SK-N-SH (cell line): ENCODE data around the gene B3GALT4. TPM values are rescaled to one million over a fixed set of nuclear protein-coding genes. Genes with fewer than 3 reads are reported as not detected.

Experiments
- CTCF ChIA-PET: fragments of 300-600, 350-600 bp; formaldehyde crosslinking; extraction: SDS; loops from one replicate; lab custom pipeline; 2021; lab: Yijun Ruan, JAX
- POLR2A ChIA-PET: fragments of 350-600 bp; sonication (Branson Sonifier 250); formaldehyde crosslinking; extraction: SDS; loops from one replicate; lab custom pipeline; 2020; ENCODE audit warnings: antibody characterized with exemption, inconsistent platforms; lab: Yijun Ruan, JAX
- DNase-seq: peaks from one replicate; pipeline ENCODE4 v3.0.0; 2012
- H2AFZ ChIP-seq: fragments of 200-600 bp; sonication (generic); 2 replicates; pipeline ENCODE4 v1.8.1; 2016; ENCODE audit warnings: antibody characterized with exemption, mild to moderate bottlenecking, low read depth
- H3F3A ChIP-seq: fragments of 200-600 bp; sonication (generic); replicated peaks from 2 replicates; pipeline ENCODE3; 2016; ENCODE audit warnings: antibody characterized with exemption, mild to moderate bottlenecking; ENCODE audit not compliant: insufficient read depth
- H3K27ac ChIP-seq, 2 experiments: fragments of 200-500 bp in 1 of 2; fragments of 200-600 bp in 1 of 2; sonication (Bioruptor generic) in 1 of 2; sonication (generic), shearing (Covaris generic) in 1 of 2; 2 replicates each; pipeline versions ENCODE4 v1.5.1 to v1.6.1; 2014 to 2016; ENCODE audit warnings: low read depth in 2 of 2, inconsistent platforms in 1 of 2, low read length in 1 of 2, mild to moderate bottlenecking in 1 of 2, mixed read lengths in 1 of 2
- H3K27me3 ChIP-seq: fragments of 200-600 bp; sonication (generic), shearing (Covaris generic); 2 replicates; pipeline ENCODE4 v1.6.1; 2016; ENCODE audit warnings: mixed run types; ENCODE audit not compliant: insufficient read depth
- H3K36me3 ChIP-seq, 2 experiments: fragments of 200-500 bp in 1 of 2; fragments of 200-600 bp in 1 of 2; sonication (Bioruptor generic) in 1 of 2; sonication (generic) in 1 of 2; replicated peaks in 1 of 2; 2 replicates each; pipeline versions ENCODE3 to v1.5.1; 2014 to 2016; ENCODE audit warnings: low read length in 1 of 2, mild to moderate bottlenecking in 1 of 2; ENCODE audit not compliant: insufficient read depth in 2 of 2, control insufficient read depth in 1 of 2
- H3K4me1 ChIP-seq, 2 experiments: fragments of 200-500 bp in 1 of 2; fragments of 200-600 bp in 1 of 2; sonication (Bioruptor generic) in 1 of 2; sonication (generic), shearing (Covaris generic) in 1 of 2; 2 replicates each; pipeline versions ENCODE4 v1.5.1 to v1.6.1; 2014 to 2016; ENCODE audit warnings: low read depth in 1 of 2, low read length in 1 of 2, mixed run types in 1 of 2; ENCODE audit not compliant: insufficient read depth in 2 of 2, control insufficient read depth in 1 of 2
- H3K4me2 ChIP-seq: fragments of 200-600 bp; sonication (generic), shearing (Covaris generic); 2 replicates; pipeline ENCODE4 v1.6.1; 2017; ENCODE audit warnings: mixed run types
- H3K4me3 ChIP-seq, 2 experiments: fragments of 200-500 bp in 1 of 2; fragments of 200-600 bp in 1 of 2; sonication (Bioruptor generic) in 1 of 2; sonication (generic), shearing (Covaris generic) in 1 of 2; 2 replicates each; pipeline versions ENCODE4 v1.5.1 to v1.8.1; 2014 to 2016; ENCODE audit warnings: low read depth in 2 of 2, inconsistent platforms in 1 of 2, low read length in 1 of 2, mild to moderate bottlenecking in 1 of 2, mixed read lengths in 1 of 2, moderate library complexity in 1 of 2
- H3K79me2 ChIP-seq: fragments of 200-600 bp; sonication (generic); 2 replicates; pipeline ENCODE4 v1.8.1; 2017; ENCODE audit warnings: mild to moderate bottlenecking; ENCODE audit not compliant: insufficient read depth
- H3K9ac ChIP-seq: fragments of 200-600 bp; sonication (generic); 2 replicates; pipeline ENCODE4 v1.6.1; 2017; ENCODE audit warnings: mixed run types
- H3K9me2 ChIP-seq: fragments of 200-600 bp; sonication (generic); 2 replicates; pipeline ENCODE4 v1.6.1; 2017; ENCODE audit warnings: mixed run types
- H3K9me3 ChIP-seq: fragments of 200-600 bp; sonication (generic); 2 replicates; pipeline ENCODE4 v1.6.1; 2017; ENCODE audit warnings: mixed run types, mild to moderate bottlenecking, moderate library complexity
- H4K20me1 ChIP-seq: fragments of 200-600 bp; sonication (generic); 2 replicates; pipeline ENCODE4 v1.6.1; 2017; ENCODE audit warnings: mild to moderate bottlenecking, mixed run types; ENCODE audit not compliant: insufficient read depth
- CHD2 ChIP-seq: fragments of 150-350 bp; IDR thresholded peaks from 2 replicates; pipeline ENCODE4 v1.6.1; 2018; ENCODE audit warnings: low read length; ENCODE audit not compliant: partially characterized antibody
- EP300 ChIP-seq, 2 experiments: IDR thresholded peaks; 2 replicates each; pipeline versions ENCODE4 v1.4.0 to v1.6.1; 2012; ENCODE audit warnings: borderline replicate concordance in 1 of 2, low read depth in 1 of 2, low read length in 1 of 2
- GABPA ChIP-seq: IDR thresholded peaks from 2 replicates; pipeline ENCODE4 v1.4.0; 2012; ENCODE audit warnings: low read depth, mild to moderate bottlenecking
- MEF2A ChIP-seq: IDR thresholded peaks from 2 replicates; pipeline ENCODE4 v1.4.0; 2012; ENCODE audit warnings: low read depth, borderline replicate concordance
- MXI1 ChIP-seq: IDR thresholded peaks from 2 replicates; pipeline ENCODE4 v1.6.1; 2012; ENCODE audit warnings: mild to moderate bottlenecking, low read depth, low read length, improper control_type of control experiment
- POLR2AphosphoS5 ChIP-seq: IDR thresholded peaks from 2 replicates; pipeline ENCODE4 v1.6.1; 2012; ENCODE audit warnings: low read depth, low read length
- RAD21 ChIP-seq: IDR thresholded peaks from 2 replicates; pipeline ENCODE4 v1.6.1; 2012; ENCODE audit warnings: mild to moderate bottlenecking, low read length
- SIN3A ChIP-seq: IDR thresholded peaks from 2 replicates; pipeline ENCODE4 v1.6.1; 2012; ENCODE audit warnings: low read depth, mild to moderate bottlenecking, low read length, moderate library complexity, borderline replicate concordance
- SMC3 ChIP-seq: IDR thresholded peaks from 2 replicates; pipeline ENCODE4 v1.6.1; 2012; ENCODE audit warnings: low read depth, low read length, improper control_type of control experiment
- TAF1 ChIP-seq: IDR thresholded peaks from 2 replicates; pipeline ENCODE4 v1.6.1; 2012; ENCODE audit warnings: low read depth, mild to moderate bottlenecking, low read length, moderate library complexity, borderline replicate concordance
- WGBS: methylation state at CpG from one replicate; pipeline ENCODE4 v1.1.6; 2017; ENCODE audit warnings: low lambda C conversion rate; 5-methylcytosine and 5-hydroxymethylcytosine counted together
- polyA plus RNA-seq, 3 experiments: library from polyadenylated mRNA; depleted of rRNA; stranded (reverse); fragments of >200 nt; gene quantifications; 2 replicates each; pipeline ENCODE4 v1.2.3, GENCODE V29; 2012

B3GALT4 gene
- polyA plus RNA-seq, 1 of the 3 experiments (the other 2 are of a cell fraction), result 0.56 TPM

- peak overlapping the region; percentile 67 to 86 for H3K27ac ChIP-seq
- H3K9ac ChIP-seq, result peak overlapping the region; percentile 20; the same call in 1 of the 2 replicates
- H3K4me3 ChIP-seq, result peak overlapping the region; percentile 49 to 76
- peaks cover 47% of the 10 kb centered on the region for H4K20me1 ChIP-seq
- H3K4me1 ChIP-seq, result peaks cover 31 to 36% of the 10 kb centered on the region in 2 experiments; a peak in 3 of 4 replicates
- H2AFZ ChIP-seq, result no peak overlapping the region
- H3K36me3 ChIP-seq, result peaks cover 46 to 62% of the 10 kb centered on the region in 2 experiments
- TF ChIP-seq MXI1 (peak; percentile 3; the same call in 1 of the 2 replicates), TAF1 (no peak)
- peaks cover 43% of the 10 kb centered on the region for H3K79me2 ChIP-seq
- H3K27me3 ChIP-seq, result no peaks in the 10 kb centered on the region
- ChIA-PET POLR2A (interaction anchor here (1.1 to 2.9 kb wide), 6 partner anchors 13 to 149 kb away, joined by 3 to 58 read pairs (median 12); partner anchors contain the start of genes PFDN6, RGL2 and WDR46), CTCF (interaction anchor here (1.3 to 4.9 kb wide), 7 partner anchors 10 to 28 kb away, joined by 4 to 49 read pairs (median 12); partner anchors contain the start of genes PFDN6, RGL2 and WDR46)
- no peaks in the 10 kb centered on the region for H3K9me2 ChIP-seq
- H3F3A ChIP-seq, result peaks cover 82% of the 10 kb centered on the region
- peak overlapping the region; percentile 94; the same call in 1 of the 2 replicates for H3K4me2 ChIP-seq
- H3K9me3 ChIP-seq, result no peaks in the 10 kb centered on the region
- DNase-seq, result no peak
Measured at GRCh38 chr6:33276581-33276863, 401 bp upstream of the B3GALT4 start.

- no peaks in the 10 kb centered on the region for H3K9me2 ChIP-seq
- peaks cover 75% of the 10 kb centered on the region for H3F3A ChIP-seq
- peak; percentile 69 for DNase-seq
- H3K9ac ChIP-seq, result no peak overlapping the region
- peaks cover 41% of the 10 kb centered on the region for H4K20me1 ChIP-seq
- 84% methylated on average over 26 of the region's 39 CpGs for WGBS
- peak overlapping the region; percentile 94; the same call in 1 of the 2 replicates for H3K4me2 ChIP-seq
- peak overlapping the region in 1 of 2 experiments; percentile 49; a peak in 2 of 4 replicates for H3K4me3 ChIP-seq
- TF ChIP-seq POLR2AphosphoS5 (no peak), GABPA (no peak), MEF2A (no peak), RAD21 (peak; percentile 32), SIN3A (0 out of 2 replicates have a peak, but pooled peaks have one; percentile 17), SMC3 (0 out of 2 replicates have a peak, but pooled peaks have one; percentile 6), CHD2 (no peak), EP300 (IDR thresholded peaks at IDR 0.05; ENCODE audit: borderline replicate concordance in 1 of 2, low read depth in 1 of 2, low read length in 1 of 2) (no peak)
- peak overlapping the region; percentile 67 to 86 for H3K27ac ChIP-seq
- ChIA-PET POLR2A (interaction anchor here (0.6 to 2.9 kb wide), 12 partner anchors 12 to 308 kb away, joined by 3 to 58 read pairs (median 6); partner anchors contain the start of genes CUTA, PFDN6, RGL2 and RING1), CTCF (interaction anchor here (0.8 to 4.9 kb wide), 18 partner anchors 9 to 148 kb away, joined by 3 to 49 read pairs (median 4); partner anchors contain the start of genes PFDN6, RGL2 and WDR46)
- peaks cover 31 to 36% of the 10 kb centered on the region in 2 experiments; a peak in 3 of 4 replicates for H3K4me1 ChIP-seq
- H3K36me3 ChIP-seq, result peaks cover 42 to 69% of the 10 kb centered on the region in 2 experiments
- H3K79me2 ChIP-seq, result peaks cover 34% of the 10 kb centered on the region
- no peak overlapping the region for H2AFZ ChIP-seq
- no peaks in the 10 kb centered on the region for H3K9me3 ChIP-seq
- no peaks in the 10 kb centered on the region for H3K27me3 ChIP-seq
Measured at GRCh38 chr6:33277663-33278391, 904 bp downstream of the B3GALT4 start.
